Glutamatergic neuron (in vitro differentiated cells): Measurements from ENCODE around the gene RERGL. TPM values are rescaled to one million over a fixed set of nuclear protein-coding genes. Genes with fewer than 3 reads are reported as not detected.
"Not testable (repeated sequence)": the region's sequence is repeated elsewhere in the genome, so short reads cannot be mapped to it uniquely, and the experiment has no call there.

ENCODE experiments used
- DNase-seq: peaks from one replicate; pipeline ENCODE4 v3.0.0; 2022
- H3K27ac Mint-ChIP-seq: one replicate; pipeline ENCODE4 v1.8.0; 2020; ENCODE audit warnings: mild to moderate bottlenecking, mixed read lengths, inconsistent platforms; ENCODE audit not compliant: unreplicated experiment
- H3K27me3 Mint-ChIP-seq: one replicate; pipeline ENCODE4 v1.8.0; 2020; ENCODE audit warnings: mild to moderate bottlenecking, moderate library complexity, mixed read lengths, inconsistent platforms; ENCODE audit not compliant: unreplicated experiment
- H3K36me3 Mint-ChIP-seq: one replicate; pipeline ENCODE4 v1.8.0; 2020; ENCODE audit warnings: mild to moderate bottlenecking, mixed read lengths, inconsistent platforms; ENCODE audit not compliant: unreplicated experiment
- H3K4me1 Mint-ChIP-seq: one replicate; pipeline ENCODE4 v1.8.0; 2020; ENCODE audit warnings: mild to moderate bottlenecking, low read depth, mixed read lengths, inconsistent platforms; ENCODE audit not compliant: unreplicated experiment
- H3K4me3 Mint-ChIP-seq: one replicate; pipeline ENCODE4 v1.8.0; 2020; ENCODE audit warnings: mild to moderate bottlenecking, mixed read lengths, inconsistent platforms; ENCODE audit not compliant: unreplicated experiment
- H3K9me3 Mint-ChIP-seq: one replicate; pipeline ENCODE4 v1.8.0; 2020; ENCODE audit warnings: mild to moderate bottlenecking, moderate library complexity, mixed read lengths, inconsistent platforms; ENCODE audit not compliant: unreplicated experiment
- total RNA-seq: library from RNA; stranded (reverse); fragmentation: NEBNext Ultra II Directional; extraction: Animal tissue kit (Norgen Biotek cat#: 25700); gene quantifications from one replicate; pipeline ENCODE4 v1.2.1, GENCODE V29; 2021; ENCODE audit not compliant: unreplicated experiment
- TF ChIP-seq, protein P1 (sequence below): fragments of 200-600 bp; sonication (generic); IDR thresholded peaks from one replicate; pipeline ENCODE4 v1.5.0; 2021; ENCODE audit not compliant: partially characterized antibody, unreplicated experiment

Gene RERGL
- total RNA-seq, 1 donor from 2014 or later: 0.44 TPM

- no peaks in the 10 kb centered on the region for H3K9me3 Mint-ChIP-seq
- no peak overlapping the region for H3K27ac Mint-ChIP-seq
- H3K4me3 Mint-ChIP-seq: no peak overlapping the region
Measured at GRCh38 chr12:18068355-18068754, 21.6 kb downstream of the RERGL start.

GRCh38 chr12:18066666-18067065 lies 23.3 kb downstream of the RERGL start:
- Mint-ChIP-seq H3K4me3 (no peak overlapping the region), H3K27me3 (no peaks in the 10 kb centered on the region), H3K36me3 (peaks cover 11% of the 10 kb centered on the region), H3K27ac (no peak overlapping the region), H3K9me3 (no peaks in the 10 kb centered on the region), H3K4me1 (peaks cover 9% of the 10 kb centered on the region)
- DNase-seq: no peak
- TF ChIP-seq, protein P1, sequence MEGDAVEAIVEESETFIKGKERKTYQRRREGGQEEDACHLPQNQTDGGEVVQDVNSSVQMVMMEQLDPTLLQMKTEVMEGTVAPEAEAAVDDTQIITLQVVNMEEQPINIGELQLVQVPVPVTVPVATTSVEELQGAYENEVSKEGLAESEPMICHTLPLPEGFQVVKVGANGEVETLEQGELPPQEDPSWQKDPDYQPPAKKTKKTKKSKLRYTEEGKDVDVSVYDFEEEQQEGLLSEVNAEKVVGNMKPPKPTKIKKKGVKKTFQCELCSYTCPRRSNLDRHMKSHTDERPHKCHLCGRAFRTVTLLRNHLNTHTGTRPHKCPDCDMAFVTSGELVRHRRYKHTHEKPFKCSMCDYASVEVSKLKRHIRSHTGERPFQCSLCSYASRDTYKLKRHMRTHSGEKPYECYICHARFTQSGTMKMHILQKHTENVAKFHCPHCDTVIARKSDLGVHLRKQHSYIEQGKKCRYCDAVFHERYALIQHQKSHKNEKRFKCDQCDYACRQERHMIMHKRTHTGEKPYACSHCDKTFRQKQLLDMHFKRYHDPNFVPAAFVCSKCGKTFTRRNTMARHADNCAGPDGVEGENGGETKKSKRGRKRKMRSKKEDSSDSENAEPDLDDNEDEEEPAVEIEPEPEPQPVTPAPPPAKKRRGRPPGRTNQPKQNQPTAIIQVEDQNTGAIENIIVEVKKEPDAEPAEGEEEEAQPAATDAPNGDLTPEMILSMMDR: no peak

More at GRCh38 chr12:18068355-18068754, 21.6 kb downstream of the RERGL start:
- peaks cover 5% of the 10 kb centered on the region for H3K36me3 Mint-ChIP-seq
- DNase-seq: no peak
- TF ChIP-seq, protein P1: no peak
- no peaks in the 10 kb centered on the region for H3K27me3 Mint-ChIP-seq
- H3K4me1 Mint-ChIP-seq: peaks cover 13% of the 10 kb centered on the region

DNA sequence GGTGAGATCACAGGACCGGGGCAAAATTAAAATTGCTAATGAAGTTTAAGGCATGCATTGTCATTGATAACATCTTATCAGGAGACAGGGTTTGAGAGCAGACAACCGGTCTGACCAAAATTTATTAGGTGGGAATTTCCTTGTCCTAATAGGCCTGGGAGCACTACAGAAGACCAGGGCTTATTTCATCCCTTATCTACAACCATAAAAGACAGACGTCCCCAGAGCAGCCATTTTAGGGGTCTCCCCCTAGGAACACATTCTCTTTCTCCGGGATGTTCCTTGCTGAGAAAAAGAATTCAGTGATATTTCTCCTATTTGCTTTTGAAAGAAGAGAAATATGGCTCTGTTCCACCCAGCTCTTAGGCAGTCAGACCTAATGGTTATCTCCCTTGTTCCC lies 27.1 kb downstream of the RERGL start:
- not testable (repeated sequence) for H3K27me3 Mint-ChIP-seq, H3K27ac Mint-ChIP-seq, DNase-seq, H3K9me3 Mint-ChIP-seq, H3K4me1 Mint-ChIP-seq, H3K4me3 Mint-ChIP-seq
- peaks cover 20% of the 10 kb centered on the region for H3K36me3 Mint-ChIP-seq

DNA sequence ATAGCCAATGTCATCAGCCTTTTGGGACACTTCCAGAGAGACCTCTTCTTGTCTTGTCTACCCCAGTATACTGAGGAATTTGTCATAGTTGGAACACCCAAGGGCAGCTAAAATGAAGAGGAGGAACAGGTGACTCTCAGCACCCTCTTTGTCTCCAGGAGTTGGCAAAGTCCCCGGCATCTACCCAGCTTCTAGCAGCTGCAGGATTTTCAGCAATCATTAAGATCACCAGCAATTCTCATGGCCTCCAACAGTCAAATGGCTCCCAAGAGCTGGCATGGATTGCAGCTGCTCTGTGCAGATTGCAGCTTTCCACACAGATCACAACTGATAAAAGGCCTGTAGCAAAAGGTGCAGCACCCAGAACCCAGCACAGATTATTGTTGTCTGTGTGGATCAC lies 32.9 kb downstream of the RERGL start:
- Mint-ChIP-seq H3K27ac (no peak overlapping the region), H3K4me1 (no peaks in the 10 kb centered on the region)
- TF ChIP-seq, protein P1: no peak

DNA sequence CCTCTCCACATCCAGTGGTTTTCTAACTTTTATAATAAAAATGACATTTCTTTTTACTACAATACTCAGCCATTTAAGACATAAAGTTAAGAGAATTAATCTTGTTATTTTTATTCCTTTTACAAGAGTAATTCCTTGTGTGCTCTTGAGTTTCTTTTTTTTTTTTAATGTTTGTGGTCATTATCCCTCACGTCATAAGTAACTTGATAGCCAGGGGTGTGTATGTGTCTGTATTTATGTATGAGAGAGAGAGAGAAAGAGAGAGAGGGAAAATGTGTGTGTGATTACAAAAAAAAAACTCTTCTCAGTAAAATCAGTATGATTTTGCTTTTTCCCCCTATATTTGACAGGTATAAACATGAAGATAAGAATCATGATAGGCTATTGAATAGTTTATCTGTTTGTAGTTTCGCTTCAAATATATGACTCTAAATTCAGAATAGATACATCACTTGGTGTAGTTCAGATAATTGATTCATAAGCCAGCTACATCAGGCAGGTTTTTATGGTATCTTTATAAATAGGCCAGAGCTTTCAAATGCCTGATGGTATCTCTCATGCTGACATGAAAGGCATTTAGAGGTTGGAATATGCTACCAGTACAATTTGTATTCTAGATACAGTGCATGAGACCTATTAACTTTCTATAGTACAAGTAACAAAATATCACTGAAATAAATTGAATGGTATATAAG lies 34.9 kb downstream of the RERGL start:
- peaks cover 2% of the 10 kb centered on the region for H3K9me3 Mint-ChIP-seq
- peaks cover 8% of the 10 kb centered on the region for H3K36me3 Mint-ChIP-seq
- H3K27ac Mint-ChIP-seq: no peak overlapping the region
- H3K4me3 Mint-ChIP-seq: no peak overlapping the region
- DNase-seq: no peak
- TF ChIP-seq, protein P1: no peak
- H3K27me3 Mint-ChIP-seq: no peaks in the 10 kb centered on the region
- no peaks in the 10 kb centered on the region for H3K4me1 Mint-ChIP-seq

More for the DNA sequence above, 32.9 kb downstream of the RERGL start:
- Mint-ChIP-seq H3K27me3 (no peaks in the 10 kb centered on the region), H3K4me3 (no peak overlapping the region), H3K36me3 (peaks cover 11% of the 10 kb centered on the region), H3K9me3 (peaks cover 2% of the 10 kb centered on the region)
- DNase-seq: no peak
